Measurements from ENCODE around the gene GSTM3.

Gene GSTM3

DNA sequence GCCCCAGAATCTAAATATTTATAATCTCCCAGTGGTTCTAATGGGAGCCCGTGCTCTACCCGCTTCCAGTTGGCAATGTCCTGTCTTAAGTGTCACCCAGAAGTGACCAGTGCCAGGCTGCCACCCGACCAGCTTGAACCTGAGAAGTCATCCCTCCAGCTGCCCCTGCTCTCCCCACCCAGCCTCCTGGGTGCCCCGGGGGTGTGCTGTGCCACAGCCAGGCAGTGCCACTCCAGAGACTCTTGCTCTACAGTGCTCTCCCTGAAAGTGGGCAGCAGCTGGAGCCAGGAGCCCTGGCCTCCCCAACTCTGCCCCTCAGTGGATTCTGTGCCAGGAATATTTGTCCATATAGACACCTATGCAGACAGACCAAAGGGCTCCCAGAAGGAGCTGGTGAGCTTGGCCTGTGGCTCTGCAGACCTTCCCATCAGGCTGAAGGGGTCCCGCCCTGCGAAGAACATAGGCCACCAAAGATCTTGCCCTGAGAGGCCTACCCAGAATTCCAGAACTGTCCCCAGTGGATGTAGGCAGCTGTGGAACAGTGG, 31.9 kb upstream of the GSTM3 start:
- H3K4me3 ChIP-seq (ENCODE audit: low read depth, low read length): no peak overlapping the region
- H3K4me1 ChIP-seq (ENCODE audit: control insufficient read depth, insufficient read depth, low read length): no peaks in the 10 kb centered on the region
- POLR2A ChIA-PET: interaction anchor here (0.9 kb wide), 1 partner anchor 135 kb away, joined by 3 read pairs; no protein-coding TSS in a partner anchor
- H3K27ac ChIP-seq (ENCODE audit: extremely low read depth, low read depth, low read length): no peak overlapping the region
- no peaks in the 10 kb centered on the region for H3K9me3 ChIP-seq (ENCODE audit: control insufficient read depth, insufficient read depth, low read depth, low read length)
- no peaks in the 10 kb centered on the region for H3K36me3 ChIP-seq (ENCODE audit: control insufficient read depth in 2 of 2, insufficient read depth in 1 of 2, low read length in 2 of 2)
- no peak for TF ChIP-seq HOXC10 (CRISPR knock-in tag; IDR thresholded peaks at IDR 0.05)
- TF ChIP-seq ZNF449 (tag by site-specific recombination; IDR thresholded peaks at IDR 0.05): no peak
- no peak for TF ChIP-seq ZNF2 (tag by site-specific recombination; IDR thresholded peaks at IDR 0.05)
- TF ChIP-seq ZNF324 (tag by site-specific recombination; IDR thresholded peaks at IDR 0.05): no peak
- TF ChIP-seq, protein P1, sequence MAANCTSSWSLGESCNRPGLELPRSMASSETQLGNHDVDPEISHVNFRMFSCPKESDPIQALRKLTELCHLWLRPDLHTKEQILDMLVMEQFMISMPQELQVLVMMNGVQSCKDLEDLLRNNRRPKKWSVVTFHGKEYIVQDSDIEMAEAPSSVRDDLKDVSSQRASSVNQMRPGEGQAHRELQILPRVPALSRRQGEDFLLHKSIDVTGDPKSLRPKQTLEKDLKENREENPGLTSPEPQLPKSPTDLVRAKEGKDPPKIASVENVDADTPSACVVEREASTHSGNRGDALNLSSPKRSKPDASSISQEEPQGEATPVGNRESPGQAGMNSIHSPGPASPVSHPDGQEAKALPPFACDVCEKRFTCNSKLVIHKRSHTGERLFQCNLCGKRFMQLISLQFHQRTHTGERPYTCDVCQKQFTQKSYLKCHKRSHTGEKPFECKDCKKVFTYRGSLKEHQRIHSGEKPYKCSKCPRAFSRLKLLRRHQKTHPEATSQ (tag by site-specific recombination; IDR thresholded peaks at IDR 0.05): no peak
- CTCF ChIA-PET: interaction anchor here (0.6 to 17.6 kb wide), 20 partner anchors 8 to 1197 kb away, joined by 3 to 522 read pairs (median 3); partner anchors contain the start of gene AHCYL1

- CTCF ChIA-PET: interaction anchor here (0.7 to 17.6 kb wide), 8 partner anchors 10 to 1197 kb away, joined by 3 to 522 read pairs (median 44); partner anchors contain the start of gene AHCYL1
- H3K9me3 ChIP-seq (ENCODE audit: control insufficient read depth, insufficient read depth, low read depth, low read length): no peaks in the 10 kb centered on the region
- H3K4me3 ChIP-seq (ENCODE audit: low read depth, low read length): no peak overlapping the region
- POLR2A ChIA-PET: interaction anchor here (0.9 to 1.1 kb wide), 2 partner anchors 131 to 134 kb away, joined by 3 to 4 read pairs; no protein-coding TSS in a partner anchor
- H3K36me3 ChIP-seq (ENCODE audit: control insufficient read depth in 2 of 2, insufficient read depth in 1 of 2, low read length in 2 of 2): no peaks in the 10 kb centered on the region
- no peak overlapping the region for H3K27ac ChIP-seq (ENCODE audit: extremely low read depth, low read depth, low read length)
- no peaks in the 10 kb centered on the region for H3K4me1 ChIP-seq (ENCODE audit: control insufficient read depth, insufficient read depth, low read length)
- TF ChIP-seq ZFHX2 (tag by site-specific recombination; conservative IDR thresholded peaks at IDR 0.05) (peak; percentile 80), KLF1 (tag by site-specific recombination; IDR thresholded peaks at IDR 0.05) (no peak), ZSCAN4 (tag by site-specific recombination; IDR thresholded peaks at IDR 0.05) (0 out of 2 replicates have a peak, but pooled peaks have one; percentile 31), EGR2 (tag by site-specific recombination; IDR thresholded peaks at IDR 0.05; ENCODE audit: low read depth) (peak; percentile 46; the same call in 1 of the 2 replicates)
These were observed 31.1 kb upstream of the GSTM3 start for GRCh38 chr1:109771712-109772657.

GRCh38 chr1:109770331-109771095, 29.7 kb upstream of the GSTM3 start:
- no peaks in the 10 kb centered on the region for H3K4me1 ChIP-seq (ENCODE audit: control insufficient read depth, insufficient read depth, low read length)
- CTCF ChIA-PET: interaction anchor here (0.6 to 12.2 kb wide), 8 partner anchors 44 to 317 kb away, joined by 3 to 345 read pairs (median 8); partner anchors contain the start of gene AHCYL1
- TF ChIP-seq ZNF654 (tag by site-specific recombination; IDR thresholded peaks at IDR 0.05; ENCODE audit: low read depth): no peak
- 0 out of 2 replicates have a peak, but pooled peaks have one; percentile 6 for TF ChIP-seq SP2 (tag by site-specific recombination; IDR thresholded peaks at IDR 0.05)
- no peak for TF ChIP-seq GLI2 (tag by site-specific recombination; IDR thresholded peaks at IDR 0.05; ENCODE audit: borderline replicate concordance, low read depth)
- H3K27ac ChIP-seq (ENCODE audit: extremely low read depth, low read depth, low read length): no peak overlapping the region
- POLR2A ChIA-PET: no interaction called here
- H3K9me3 ChIP-seq (ENCODE audit: control insufficient read depth, insufficient read depth, low read depth, low read length): no peaks in the 10 kb centered on the region
- no peak overlapping the region for H3K4me3 ChIP-seq (ENCODE audit: low read depth, low read length)
- no peaks in the 10 kb centered on the region for H3K36me3 ChIP-seq (ENCODE audit: control insufficient read depth in 2 of 2, insufficient read depth in 1 of 2, low read length in 2 of 2)

Measured in HEK293 (cell line).